ENCODE results near the gene NSF.

The NSF gene

GRCh38 chr17:46768540-46768870, 178.0 kb downstream of the NSF start:
- TF ChIP-seq POLR2AphosphoS5 (IDR thresholded peaks at IDR 0.05; ENCODE audit: low read depth, low read length) (no peak), SIN3A (IDR thresholded peaks at IDR 0.05; ENCODE audit: borderline replicate concordance, insufficient read depth, low read length) (no peak), TAF1 (IDR thresholded peaks at IDR 0.05; ENCODE audit: borderline replicate concordance, insufficient read depth, low read length) (no peak), FOXP2 (optimal IDR thresholded peaks at IDR 0.05; ENCODE audit: borderline replicate concordance, extremely low read depth, extremely low read length, insufficient read depth) (no peak)

GRCh38 chr17:46769531-46770438, 179.3 kb downstream of the NSF start:
- TF ChIP-seq FOXP2 (optimal IDR thresholded peaks at IDR 0.05; ENCODE audit: borderline replicate concordance, extremely low read depth, extremely low read length, insufficient read depth) (no peak), SIN3A (IDR thresholded peaks at IDR 0.05; ENCODE audit: borderline replicate concordance, insufficient read depth, low read length) (no peak), POLR2AphosphoS5 (IDR thresholded peaks at IDR 0.05; ENCODE audit: low read depth, low read length) (no peak), TAF1 (IDR thresholded peaks at IDR 0.05; ENCODE audit: borderline replicate concordance, insufficient read depth, low read length) (no peak)
- TF ChIP-seq, protein P1, sequence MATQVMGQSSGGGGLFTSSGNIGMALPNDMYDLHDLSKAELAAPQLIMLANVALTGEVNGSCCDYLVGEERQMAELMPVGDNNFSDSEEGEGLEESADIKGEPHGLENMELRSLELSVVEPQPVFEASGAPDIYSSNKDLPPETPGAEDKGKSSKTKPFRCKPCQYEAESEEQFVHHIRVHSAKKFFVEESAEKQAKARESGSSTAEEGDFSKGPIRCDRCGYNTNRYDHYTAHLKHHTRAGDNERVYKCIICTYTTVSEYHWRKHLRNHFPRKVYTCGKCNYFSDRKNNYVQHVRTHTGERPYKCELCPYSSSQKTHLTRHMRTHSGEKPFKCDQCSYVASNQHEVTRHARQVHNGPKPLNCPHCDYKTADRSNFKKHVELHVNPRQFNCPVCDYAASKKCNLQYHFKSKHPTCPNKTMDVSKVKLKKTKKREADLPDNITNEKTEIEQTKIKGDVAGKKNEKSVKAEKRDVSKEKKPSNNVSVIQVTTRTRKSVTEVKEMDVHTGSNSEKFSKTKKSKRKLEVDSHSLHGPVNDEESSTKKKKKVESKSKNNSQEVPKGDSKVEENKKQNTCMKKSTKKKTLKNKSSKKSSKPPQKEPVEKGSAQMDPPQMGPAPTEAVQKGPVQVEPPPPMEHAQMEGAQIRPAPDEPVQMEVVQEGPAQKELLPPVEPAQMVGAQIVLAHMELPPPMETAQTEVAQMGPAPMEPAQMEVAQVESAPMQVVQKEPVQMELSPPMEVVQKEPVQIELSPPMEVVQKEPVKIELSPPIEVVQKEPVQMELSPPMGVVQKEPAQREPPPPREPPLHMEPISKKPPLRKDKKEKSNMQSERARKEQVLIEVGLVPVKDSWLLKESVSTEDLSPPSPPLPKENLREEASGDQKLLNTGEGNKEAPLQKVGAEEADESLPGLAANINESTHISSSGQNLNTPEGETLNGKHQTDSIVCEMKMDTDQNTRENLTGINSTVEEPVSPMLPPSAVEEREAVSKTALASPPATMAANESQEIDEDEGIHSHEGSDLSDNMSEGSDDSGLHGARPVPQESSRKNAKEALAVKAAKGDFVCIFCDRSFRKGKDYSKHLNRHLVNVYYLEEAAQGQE (IDR thresholded peaks at IDR 0.05; ENCODE audit: insufficient read depth in 1 of 2, low read depth in 2 of 2, low read length in 2 of 2) = no peak

GRCh38 chr17:46770439-46770817, 180.0 kb downstream of the NSF start:
- TF ChIP-seq POLR2AphosphoS5 (IDR thresholded peaks at IDR 0.05; ENCODE audit: low read depth, low read length) = no peak
- TF ChIP-seq, protein P1 (IDR thresholded peaks at IDR 0.05; ENCODE audit: insufficient read depth in 1 of 2, low read depth in 2 of 2, low read length in 2 of 2) = no peak
- no peak for TF ChIP-seq SIN3A (IDR thresholded peaks at IDR 0.05; ENCODE audit: borderline replicate concordance, insufficient read depth, low read length)

DNA sequence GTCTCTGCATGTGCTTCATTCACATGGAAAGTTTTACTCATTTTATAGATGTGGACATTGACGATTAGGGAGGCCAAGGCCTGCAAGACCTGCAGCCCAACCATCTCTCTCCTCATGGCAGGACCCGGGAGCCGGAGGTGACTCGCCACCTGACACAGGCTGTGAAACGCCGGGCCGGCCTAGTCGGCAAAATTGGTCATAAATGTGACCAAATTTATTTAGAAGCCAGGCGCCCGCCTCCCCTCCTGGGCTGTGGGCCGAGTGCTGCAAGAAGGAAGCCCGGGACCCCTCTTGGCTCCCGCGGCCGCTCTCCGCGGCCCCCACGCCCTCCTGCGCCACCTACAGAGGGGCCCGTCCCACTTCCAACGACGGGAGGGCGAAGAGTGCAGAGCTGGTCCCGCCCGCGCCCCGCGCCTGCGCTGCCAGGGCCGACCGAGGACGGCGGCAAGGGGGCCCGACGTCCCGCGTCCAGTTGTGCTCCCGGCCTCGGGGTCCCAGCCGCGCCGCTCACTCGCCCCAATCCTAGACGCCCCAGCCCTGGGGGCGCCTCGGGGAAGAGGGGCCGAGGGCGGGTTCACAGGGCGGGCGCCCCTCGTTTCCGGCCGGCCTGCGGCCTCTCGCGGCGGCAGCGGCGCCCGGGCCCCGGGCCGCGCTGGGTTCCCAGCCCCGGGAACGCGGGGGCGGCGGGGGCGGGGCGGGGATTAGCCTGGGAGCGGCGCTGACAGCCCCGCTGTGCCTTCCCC, 180.5 kb downstream of the NSF start:
- TF ChIP-seq POLR2AphosphoS5 (IDR thresholded peaks at IDR 0.05; ENCODE audit: low read depth, low read length) (no peak), FOXP2 (optimal IDR thresholded peaks at IDR 0.05; ENCODE audit: borderline replicate concordance, extremely low read depth, extremely low read length, insufficient read depth) (no peak), TAF1 (IDR thresholded peaks at IDR 0.05; ENCODE audit: borderline replicate concordance, insufficient read depth, low read length) (no peak), SIN3A (IDR thresholded peaks at IDR 0.05; ENCODE audit: borderline replicate concordance, insufficient read depth, low read length) (no peak)
- TF ChIP-seq, protein P1 (IDR thresholded peaks at IDR 0.05; ENCODE audit: insufficient read depth in 1 of 2, low read depth in 2 of 2, low read length in 2 of 2) = no peak

DNA sequence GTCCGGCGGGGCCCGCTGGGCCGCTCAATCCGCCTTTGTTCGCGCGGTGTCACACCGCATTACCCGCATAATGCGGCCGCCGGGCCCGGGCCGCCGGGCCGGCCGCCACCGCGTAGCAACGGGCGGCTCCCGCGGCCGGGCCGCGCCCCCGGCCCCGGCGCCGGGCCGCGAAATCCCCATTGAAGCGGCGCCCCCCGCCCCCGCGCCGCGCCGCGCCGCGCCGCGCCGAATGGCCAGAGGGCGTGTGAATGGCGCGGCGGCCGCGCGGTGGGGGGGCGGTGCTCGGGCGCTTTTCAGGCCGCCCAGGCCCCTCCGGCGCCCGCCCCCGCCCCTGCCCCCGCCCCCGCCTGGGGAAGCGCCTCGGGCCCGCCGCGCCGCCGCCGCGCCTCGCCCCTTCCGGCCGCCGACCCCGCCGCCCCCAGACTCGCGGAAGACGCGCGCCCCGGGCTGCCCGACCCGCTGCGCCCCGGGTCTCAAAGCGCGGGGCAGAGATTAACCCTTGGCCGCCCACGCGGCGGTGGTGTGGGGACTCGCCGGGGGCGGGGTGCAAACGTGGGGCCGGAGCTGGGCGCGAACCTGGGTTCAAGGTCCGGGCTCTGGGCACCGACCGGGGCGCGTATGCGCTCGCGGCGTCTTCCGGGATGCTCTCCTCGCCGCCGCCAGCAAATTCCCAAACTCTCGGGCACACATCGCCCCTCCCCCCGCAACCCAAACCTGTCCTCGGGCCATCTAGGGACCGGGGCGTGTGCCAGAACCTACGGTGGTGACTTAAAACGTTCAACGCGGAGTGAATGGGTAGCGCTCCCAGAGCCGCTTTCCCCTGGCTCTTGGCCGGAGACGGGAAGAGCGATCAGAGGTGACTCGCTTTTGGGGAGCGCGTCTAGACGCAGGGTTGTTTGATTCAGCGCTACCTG, 181.3 kb downstream of the NSF start:
- no peak for TF ChIP-seq TAF1 (IDR thresholded peaks at IDR 0.05; ENCODE audit: borderline replicate concordance, insufficient read depth, low read length)
- TF ChIP-seq, protein P1 (IDR thresholded peaks at IDR 0.05; ENCODE audit: insufficient read depth in 1 of 2, low read depth in 2 of 2, low read length in 2 of 2) = no peak

Data from PFSK-1 (cell line).